ENCODE measurements around the gene NELFB.
A peak's percentile ranks its signal among the peaks of the same experiment; 100 is the strongest.

The NELFB gene

DNA sequence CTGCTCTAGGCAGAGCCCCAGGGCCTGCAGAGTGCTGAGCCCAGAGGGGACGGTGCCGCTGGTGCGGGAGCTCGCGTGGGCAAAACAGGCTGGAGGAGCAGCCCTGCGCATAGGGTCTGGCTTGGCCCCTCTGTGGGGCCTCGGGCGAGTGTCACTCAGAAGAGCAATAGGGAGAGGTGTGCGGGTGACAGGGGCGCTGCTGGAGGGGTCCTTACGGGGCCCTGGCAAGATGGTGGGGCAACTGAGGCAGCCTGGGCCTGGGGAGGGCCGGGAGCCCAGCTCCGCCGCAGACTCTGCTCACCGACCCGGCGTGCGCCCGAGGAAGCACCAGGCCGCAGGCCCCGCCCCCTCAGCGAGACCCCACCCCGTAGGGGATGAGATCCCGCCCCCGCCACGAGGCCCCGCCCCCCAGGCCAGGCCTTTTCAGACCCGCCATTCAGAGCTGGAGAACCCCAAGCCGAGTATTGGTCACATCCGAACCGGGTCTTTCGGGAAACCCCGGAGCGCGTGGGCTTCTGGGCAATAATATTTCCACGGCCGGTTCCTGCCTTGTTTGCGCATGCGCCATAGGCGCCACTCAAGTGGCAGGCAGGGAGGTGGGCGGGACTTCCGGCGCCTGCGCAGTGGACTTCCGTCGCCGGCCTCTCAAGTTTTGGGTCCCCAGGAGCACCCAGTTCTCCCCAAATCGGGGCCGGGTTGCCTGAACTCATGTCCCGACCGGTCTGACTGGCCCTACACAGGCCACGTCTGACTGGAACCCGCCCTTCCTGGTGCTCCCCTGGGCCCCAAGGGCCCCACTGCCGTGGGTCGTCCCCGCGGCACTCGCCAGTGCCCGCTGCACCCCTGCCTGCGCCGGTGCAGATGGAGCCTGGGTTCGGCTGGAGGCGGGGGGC, 31.8 kb upstream of the NELFB start:
- DNase-seq: peak; percentile 99 to 100

DNA sequence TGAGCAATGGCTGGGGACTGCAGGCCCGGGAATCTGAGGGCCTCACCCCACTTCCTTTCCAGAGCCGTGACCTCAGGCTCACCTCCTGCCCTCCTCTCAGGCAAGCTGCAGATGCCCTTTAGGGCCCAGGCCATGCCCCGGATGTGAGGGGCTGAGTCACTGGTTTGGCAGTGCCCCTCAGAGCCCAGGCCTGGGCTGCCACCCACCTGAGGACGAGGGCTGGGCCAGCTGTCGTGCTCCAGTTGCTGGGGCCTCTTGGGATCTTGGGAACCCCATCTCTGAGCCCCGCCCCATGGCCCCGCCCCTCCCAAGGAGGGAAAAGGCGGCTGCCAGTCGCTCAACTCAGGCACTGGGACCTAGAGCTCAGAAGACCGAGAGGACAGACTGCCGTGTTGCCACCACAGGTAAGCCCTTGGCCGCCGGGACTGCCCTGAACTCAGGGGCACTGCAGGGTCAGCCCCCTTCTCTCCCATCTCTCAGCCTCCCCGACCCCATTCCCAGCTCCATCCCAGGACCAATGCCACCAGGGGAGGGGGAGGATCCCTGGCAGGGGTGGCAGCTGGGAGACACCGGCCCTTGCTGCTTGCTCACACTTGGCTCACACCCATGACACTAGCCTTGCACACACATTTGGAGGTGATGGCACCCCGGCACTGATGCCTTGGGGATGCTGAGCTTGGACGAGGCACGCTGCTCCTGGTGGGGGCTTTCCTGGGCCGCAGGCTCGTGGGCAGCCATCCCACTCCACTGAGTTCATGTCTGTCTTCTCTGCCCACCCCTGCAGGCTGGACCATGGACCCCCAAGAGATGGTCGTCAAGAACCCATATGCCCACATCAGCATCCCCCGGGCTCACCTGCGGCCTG, 30.1 kb upstream of the NELFB start, which contains the start of gene CYSRT1:
CYSRT1 (plus strand) TSS at position 345 of the 865 bp plus-strand sequence; CDS start at position 793, 448 bp downstream.
- peak in 1 of 2 donors; percentile 13 for DNase-seq

DNA sequence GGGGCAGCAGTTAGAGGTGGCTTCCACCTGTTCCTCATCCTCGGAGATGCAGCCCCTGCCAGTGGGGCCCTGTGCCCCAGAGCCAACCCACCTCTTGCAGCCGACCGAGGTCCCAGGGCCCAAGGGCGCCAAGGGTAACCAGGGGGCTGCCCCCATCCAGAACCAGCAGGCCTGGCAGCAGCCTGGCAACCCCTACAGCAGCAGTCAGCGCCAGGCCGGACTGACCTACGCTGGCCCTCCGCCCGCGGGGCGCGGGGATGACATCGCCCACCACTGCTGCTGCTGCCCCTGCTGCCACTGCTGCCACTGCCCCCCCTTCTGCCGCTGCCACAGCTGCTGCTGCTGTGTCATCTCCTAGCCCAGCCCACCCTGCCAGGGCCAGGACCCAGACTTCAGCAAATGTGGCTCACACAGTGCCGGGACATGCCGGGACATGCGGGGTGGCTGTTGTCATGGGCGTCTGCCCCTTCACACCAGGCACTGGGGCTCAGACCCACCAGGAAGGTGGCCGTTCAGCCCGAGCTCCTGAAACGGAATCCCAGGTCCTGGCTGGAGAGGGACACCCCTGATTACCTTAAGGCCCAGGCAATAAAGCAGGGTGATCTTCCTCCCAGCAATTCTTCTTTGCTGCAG, 29.3 kb upstream of the NELFB start:
- no peak for DNase-seq

DNA sequence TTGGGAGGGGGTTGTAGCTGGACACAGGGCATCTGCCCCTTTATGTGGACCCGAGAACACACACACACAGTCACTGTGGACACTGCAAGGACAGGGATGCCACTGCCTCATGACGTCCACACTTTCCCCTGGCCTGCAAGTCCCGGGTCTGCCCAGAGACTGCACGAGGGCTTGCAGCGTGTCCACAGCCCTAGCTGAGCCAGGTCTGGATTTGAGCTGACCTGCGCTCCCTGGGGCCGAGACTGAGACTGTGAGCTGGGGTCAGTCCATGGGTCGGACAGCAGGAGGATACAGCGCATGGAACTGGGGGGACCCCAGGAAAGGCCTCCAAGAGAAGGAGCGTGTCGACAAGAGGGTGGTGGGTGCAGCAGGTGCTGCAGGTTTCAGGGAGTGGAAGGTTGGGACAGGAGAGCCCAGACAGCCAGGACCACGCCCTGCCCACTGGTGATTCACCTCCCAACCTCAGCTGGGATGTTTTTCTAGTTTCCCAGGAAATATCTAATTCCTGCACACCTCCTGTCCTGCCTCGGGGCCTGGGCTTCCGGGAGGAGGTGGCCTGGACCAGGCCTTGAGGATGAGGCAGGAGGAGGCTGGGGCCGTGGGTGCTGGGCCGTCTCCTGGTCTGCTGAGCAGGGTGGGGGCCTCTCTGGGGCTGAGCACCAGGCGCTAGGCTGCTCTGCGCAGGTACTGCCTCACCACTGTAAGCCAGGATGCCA, 28.6 kb upstream of the NELFB start:
- DNase-seq: no peak

DNA sequence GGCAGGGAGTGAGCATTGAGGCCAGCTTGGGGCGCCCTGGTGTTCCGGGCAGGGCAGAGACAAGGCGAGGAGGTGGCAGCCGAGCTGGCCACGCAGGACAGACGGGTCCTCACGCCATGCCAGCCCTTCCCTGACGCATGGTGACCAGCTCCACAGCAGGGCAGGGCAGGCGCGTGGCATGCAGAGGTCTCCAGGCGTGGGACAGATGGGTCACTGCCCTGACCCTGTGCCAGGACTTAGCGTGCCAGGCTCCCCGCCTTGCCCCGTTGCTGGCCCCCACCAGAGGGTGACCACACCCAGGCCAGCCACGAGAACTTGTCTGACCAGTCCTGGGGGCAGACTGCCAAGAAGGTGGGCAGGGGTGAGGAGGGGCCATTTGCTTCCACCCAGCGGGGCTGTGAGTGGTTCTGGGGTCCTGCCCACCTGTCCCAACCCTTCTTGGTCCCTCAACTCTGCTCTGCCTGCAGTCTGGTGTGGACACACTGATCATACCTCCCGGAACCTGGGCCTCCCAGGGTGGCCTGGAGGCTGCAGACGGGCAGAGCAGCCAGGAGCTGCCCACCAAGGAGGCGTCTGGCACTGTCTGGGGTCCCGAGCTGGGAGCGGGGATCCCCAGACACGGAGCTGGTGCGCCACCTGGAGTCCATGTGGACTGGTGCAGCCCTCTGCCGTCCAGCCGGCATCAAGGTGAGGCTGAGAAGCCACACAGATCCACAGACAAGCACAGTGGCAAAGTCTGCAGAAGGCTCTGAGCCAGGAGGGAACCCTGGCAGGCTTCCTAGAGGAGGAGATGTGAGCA, 27.9 kb upstream of the NELFB start, which contains the start of gene RNF224:
RNF224 (plus strand) TSS at position 449 of the 799 bp plus-strand sequence. CDS start 834 bp downstream, outside the sequence.
- peak; percentile 59 to 70 for DNase-seq

DNA sequence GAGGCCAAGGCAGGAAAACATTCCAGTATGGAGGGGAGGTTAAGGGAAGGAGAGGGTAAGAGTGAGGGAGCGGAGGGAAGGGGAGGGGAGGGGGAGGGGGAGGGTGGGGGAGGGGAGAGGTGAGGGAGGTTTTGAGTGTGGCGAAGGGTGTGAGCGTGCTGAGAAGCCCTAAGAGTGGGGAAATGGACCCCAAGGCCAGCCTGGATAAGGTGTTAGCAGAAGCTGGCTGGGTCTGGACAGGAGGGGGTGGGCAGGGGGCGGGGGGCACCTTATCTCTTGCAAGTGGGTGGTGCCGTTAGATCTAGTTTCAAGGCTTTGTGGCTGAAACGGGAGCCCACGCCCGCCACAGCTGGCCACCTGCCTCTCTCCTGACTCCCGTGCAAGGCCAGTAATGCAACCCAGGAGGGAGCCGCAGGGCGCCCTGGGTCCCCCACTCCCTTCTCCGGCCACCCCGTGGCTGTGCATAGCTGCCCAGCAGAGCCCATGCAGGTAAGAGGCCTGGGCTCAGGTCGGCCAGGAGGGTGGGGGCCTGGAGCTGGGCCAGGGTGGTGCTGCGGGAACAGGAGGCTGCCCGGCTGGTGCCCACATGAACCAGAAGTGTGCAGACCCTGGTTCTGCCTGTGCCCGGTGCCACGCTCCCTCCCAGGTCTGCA, 27.1 kb upstream of the NELFB start:
- DNase-seq: no peak

DNA sequence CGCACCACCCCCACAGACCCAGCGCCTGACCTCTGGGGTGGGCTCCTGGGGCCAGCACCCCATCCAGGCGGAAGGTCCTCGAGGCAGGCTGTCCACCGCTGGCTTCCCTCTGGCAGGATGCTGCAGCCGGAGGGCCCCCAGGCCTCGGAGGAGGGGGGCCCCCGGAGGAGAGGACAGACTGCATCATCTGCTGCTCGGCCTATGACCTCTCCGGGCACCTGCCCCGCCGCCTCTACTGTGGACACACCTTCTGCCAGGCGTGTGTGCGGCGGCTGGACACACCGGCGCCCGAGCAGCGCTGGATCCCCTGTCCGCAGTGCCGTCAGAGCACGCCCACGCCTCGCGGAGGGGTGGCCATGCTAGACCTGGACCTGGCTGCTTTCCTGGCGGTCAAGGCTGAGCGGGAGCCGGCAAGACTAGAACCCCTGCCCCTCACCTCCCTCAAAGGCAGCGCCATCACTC, 26.6 kb upstream of the NELFB start:
- DNase-seq: no peak

DNA sequence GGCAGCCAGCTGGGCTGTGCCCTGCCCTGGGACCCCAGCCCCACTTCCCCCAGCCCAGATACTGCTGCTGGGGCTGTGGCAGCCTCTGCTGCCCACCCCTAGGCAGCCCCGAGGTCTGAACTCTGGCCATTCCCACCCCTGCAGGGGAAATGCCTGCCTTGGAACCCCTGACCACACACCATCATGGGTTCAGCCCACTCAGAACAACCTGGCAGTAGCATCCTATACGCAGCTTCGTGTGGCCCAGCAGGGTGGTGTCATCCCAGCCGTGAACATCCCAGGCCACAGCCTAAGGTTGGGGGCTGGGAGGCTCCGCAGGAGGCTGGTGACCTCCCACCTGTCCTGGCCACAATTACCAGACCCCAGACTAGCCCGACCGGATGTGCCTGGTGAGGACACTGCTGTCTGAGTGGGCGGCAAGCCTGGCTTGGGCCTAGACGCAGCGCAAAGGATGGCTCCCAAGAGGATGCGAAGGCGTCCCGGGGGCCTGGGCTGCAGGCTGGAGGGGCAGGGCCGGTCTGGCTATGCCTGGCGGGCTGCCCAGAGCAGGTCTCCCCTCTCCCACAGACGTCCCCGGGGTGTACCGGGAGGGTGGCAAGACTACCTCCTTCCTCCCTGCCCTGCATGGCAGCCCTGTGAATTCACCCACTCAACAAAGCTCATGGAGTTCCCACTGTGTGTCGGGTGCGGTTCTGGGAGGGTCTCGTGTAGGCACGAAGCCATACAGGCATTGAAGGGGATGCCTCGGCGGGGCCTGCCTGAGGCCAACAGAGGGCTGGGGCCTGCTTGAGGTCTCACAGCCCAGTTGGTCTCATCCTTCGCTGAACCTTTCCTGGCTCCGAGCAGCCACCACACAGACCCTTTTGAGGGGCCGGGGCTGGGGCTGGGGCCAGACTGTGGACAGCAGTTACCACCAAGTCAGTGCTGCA, 25.9 kb upstream of the NELFB start:
- no peak for DNase-seq

DNA sequence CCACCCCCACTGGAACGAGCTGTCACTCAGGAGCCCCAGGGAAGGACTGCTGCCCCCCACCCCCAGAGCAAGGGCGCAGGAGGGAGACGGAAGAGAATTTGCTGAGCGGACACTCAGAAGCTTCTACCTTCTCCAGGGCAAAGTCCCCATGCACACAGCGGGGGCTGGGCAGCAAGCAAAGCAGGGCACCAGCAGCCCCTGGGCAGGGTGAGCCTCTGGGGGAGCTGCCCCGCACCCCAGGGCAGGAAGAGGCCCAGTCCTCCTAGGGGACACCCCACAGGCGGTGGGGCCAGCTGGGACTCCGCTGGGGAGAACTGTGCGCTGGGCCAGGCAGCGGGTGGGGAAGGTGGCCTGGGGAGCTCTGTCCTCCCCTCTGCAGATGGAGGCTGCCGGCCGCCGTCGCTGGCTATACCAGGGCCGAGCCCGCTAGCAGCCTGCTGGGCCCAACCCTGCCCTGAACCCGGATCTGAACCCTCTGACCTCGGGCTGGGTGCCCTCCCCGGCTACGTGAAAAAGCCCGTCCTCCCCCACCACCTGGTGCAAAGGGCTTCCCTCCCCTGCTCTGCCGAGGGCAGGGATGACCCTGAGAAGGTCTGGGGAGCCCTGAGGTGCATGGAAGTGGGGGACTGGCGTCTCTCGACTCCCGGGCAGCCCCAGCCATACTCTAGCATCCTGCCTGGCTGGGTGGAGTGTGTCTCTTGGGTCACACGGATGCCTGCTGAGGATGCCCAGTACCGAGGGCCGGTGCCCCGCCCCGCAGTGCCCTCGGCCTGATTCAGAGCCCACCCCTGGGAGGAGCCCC, 25.0 kb upstream of the NELFB start:
- no peak for DNase-seq

DNA sequence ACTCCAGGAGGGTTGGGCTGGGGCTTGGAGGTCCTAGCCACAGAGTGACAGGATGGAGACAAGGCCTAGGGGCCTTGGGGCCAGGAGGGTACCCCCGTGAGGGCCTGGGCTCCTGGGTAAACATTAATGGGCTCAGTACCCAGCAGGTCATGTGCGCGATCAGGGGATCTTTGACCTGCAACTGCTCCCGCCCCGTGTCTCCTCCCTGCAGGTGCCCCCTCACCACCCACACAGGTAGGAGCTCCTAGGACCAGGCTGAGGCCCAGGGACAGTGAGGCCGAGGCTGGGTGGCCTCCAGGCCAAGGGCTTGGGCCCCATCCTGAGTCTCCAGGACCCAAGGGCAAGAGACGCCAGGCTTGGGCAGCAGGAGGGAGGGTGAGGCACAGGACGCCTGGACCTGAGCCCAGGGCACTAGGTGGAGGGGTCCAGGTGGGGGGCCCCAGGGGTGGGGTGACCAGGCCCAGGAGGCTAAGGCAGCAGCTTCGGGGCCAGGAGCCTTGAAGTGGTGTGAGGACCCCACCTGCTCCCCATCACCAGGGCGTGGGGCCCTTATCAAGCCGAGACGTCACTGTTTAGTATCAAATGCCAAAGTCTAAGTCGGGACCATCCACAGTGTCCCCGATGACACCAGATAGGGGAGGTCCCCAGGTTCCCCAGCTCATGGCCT, 24.3 kb upstream of the NELFB start, which contains the start of gene SLC34A3:
SLC34A3 (plus strand) TSS at position 197 of the 667 bp plus-strand sequence. CDS start 802 bp downstream, outside the sequence.
- no peak for DNase-seq

DNA sequence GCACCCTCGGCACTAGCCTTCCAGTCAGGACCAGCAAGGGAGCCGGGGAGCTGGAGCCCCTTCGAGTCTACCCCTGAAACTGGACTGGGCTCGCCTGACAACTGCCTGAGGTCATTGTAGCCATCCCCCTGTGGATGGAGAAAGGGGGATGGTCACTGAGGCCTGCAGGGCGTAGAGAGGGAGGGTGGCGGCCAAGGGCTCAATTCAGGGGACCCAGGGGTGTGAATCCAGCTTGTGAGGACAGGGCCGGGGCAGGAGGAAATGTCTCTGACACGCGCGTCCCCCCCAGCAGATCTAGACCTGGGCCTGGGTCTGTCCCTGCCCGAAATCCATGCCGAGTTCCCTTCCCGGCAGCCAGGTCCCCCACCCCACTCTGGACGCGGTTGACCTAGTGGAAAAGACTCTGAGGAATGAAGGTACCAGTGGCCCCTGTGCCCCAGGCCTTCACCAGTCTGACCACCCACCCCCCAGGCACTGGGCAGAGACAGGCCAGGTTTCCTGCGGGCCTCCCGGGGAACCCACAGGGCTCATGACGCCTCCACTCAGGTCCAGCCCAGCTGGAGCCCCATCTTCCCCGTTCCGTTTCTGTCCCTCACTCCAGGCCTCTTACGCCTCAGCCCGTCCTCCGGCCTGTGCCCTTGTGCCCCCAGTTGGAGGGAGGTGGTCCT, 23.6 kb upstream of the NELFB start:
- no peak for DNase-seq

DNA sequence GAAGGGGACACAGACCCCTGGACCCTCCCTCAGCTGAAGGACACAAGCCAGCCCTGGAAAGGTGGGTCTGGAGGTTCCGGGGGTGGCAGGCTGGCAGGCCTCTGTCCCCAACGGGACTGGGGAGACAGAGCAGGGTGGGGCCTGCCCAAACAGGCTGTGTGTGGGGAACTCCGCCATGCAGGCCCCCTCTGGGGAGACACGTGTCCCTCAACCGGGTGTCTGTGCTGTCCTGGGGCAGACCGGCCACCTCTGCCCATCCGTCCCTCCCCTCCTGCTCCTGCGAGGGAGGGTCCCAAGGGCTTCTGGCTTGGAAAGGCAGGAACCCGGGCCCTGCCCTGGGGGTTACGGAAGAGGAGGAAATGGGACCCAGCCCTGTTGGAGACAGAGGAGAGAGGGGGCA, 23.0 kb upstream of the NELFB start:
- DNase-seq: no peak

DNA sequence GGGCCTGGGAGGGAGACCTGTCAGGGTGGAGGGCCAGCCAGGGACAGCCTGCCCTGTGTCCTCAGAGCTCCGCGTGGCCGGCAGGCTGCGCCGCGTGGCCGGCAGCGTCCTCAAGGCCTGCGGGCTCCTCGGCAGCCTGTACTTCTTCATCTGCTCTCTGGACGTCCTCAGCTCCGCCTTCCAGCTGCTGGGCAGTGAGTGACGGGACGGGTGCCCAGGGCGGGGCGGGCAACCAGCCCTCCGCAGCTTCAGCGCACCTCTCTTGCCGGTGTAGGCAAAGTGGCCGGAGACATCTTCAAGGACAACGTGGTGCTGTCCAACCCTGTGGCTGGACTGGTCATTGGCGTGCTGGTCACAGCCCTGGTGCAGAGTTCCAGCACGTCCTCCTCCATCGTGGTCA, 22.6 kb upstream of the NELFB start:
- DNase-seq: no peak

DNA sequence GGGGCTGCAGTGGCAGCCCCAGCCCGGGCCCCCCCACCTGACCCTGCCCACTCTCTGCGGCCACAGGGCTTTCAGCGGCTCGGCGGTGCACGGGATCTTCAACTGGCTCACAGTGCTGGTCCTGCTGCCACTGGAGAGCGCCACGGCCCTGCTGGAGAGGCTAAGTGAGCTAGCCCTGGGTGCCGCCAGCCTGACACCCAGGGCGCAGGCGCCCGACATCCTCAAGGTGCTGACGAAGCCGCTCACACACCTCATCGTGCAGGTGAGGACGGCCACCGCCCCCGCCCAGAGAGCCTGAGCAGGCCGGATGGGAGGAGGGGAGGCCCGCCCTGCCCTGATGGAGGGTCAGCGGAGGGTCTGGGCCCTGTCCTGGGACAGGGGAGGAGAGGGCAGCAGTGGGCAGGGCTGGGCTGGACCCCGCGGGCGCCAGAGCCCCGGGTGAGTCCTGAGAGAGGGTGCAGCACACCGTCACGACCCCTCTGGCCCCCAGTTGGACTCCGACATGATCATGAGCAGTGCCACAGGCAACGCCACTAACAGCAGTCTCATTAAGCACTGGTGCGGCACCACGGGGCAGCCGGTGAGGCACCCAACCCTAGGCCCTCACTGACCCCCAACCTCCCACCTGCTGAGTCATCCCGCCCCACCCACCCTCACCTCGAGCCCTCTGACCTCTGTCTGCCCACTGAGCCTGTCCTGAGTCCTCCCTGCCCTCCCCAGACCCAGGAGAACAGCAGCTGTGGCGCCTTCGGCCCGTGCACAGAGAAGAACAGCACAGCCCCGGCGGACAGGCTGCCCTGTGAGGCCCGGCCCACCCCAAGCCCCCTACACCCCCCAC, 21.8 kb upstream of the NELFB start:
- DNase-seq: no peak

DNA sequence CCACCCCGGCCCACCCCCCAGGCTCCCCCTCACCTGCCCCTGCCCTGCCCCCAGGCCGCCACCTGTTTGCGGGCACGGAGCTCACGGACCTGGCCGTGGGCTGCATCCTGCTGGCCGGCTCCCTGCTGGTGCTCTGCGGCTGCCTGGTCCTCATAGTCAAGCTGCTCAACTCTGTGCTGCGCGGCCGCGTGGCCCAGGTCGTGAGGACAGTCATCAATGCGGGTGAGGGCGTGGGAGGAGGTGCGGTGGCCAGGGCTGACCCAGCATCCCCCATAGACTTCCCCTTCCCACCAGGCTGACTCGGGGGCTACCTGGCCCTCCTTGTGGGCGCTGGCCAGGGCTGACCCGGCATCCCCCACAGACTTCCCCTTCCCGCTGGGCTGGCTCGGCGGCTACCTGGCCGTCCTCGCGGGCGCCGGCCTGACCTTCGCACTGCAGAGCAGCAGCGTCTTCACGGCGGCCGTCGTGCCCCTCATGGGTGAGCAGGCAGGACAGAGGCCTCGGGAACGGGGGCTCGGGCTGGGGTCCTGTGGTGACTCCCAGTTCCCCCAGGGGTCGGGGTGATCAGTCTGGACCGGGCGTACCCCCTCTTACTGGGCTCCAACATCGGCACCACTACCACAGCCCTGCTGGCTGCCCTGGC, 21.0 kb upstream of the NELFB start:
- no peak for DNase-seq

Measured in inflammatory macrophage (primary cell).